Mucosa of gallbladder (tissue), 1 donor: ENCODE results near the gene TP53I11. TPM values are rescaled to one million over a fixed set of nuclear protein-coding genes. Genes with fewer than 3 reads are reported as not detected.

Source experiments
- DNase-seq: peaks from one replicate; pipeline ENCODE4 v3.0.0-alpha.2; 2020; ENCODE audit warnings: low spot score
- total RNA-seq: library from RNA; stranded (reverse); gene quantifications from one replicate; pipeline ENCODE4 v1.2.1, GENCODE V29; 2021
- donor health status: DM: no; HTN: no; CAD: no.

The TP53I11 gene
- total RNA-seq, 1 donor from 2014 or later, result 133 TPM

- peak; percentile 91 for DNase-seq
Measured at GRCh38 chr11:44978961-44979331, 28.3 kb upstream of the TP53I11 start.

- no peak for DNase-seq
Measured at GRCh38 chr11:44978274-44978960, 27.7 kb upstream of the TP53I11 start.

- DNase-seq, result peak; percentile 48
Measured at GRCh38 chr11:44977493-44977984, 26.9 kb upstream of the TP53I11 start.

GRCh38 chr11:44976576-44976975, 25.9 kb upstream of the TP53I11 start:
- peak; percentile 38 for DNase-seq

- DNase-seq, result no peak
Measured at GRCh38 chr11:44974402-44975000, 23.8 kb upstream of the TP53I11 start.

- no peak for DNase-seq
Measured at GRCh38 chr11:44973632-44974401, 23.1 kb upstream of the TP53I11 start.

GRCh38 chr11:44972746-44973435, 22.2 kb upstream of the TP53I11 start:
- DNase-seq, result no peak

GRCh38 chr11:44971185-44971584, 20.5 kb upstream of the TP53I11 start:
- no peak for DNase-seq

GRCh38 chr11:44970293-44970692, 19.6 kb upstream of the TP53I11 start:
- no peak for DNase-seq

- DNase-seq, result no peak
Measured at GRCh38 chr11:44969651-44970252, 19.1 kb upstream of the TP53I11 start.

- DNase-seq, result no peak
Measured at GRCh38 chr11:44968510-44968909, 17.8 kb upstream of the TP53I11 start.

GRCh38 chr11:44967930-44968496, 17.3 kb upstream of the TP53I11 start:
- no peak for DNase-seq

- no peak for DNase-seq
Measured at GRCh38 chr11:44966694-44967093, 16.0 kb upstream of the TP53I11 start.

GRCh38 chr11:44964526-44965209, 14.0 kb upstream of the TP53I11 start:
- DNase-seq, result no peak

GRCh38 chr11:44963948-44964347, 13.3 kb upstream of the TP53I11 start:
- DNase-seq, result no peak

GRCh38 chr11:44963136-44963535, 12.5 kb upstream of the TP53I11 start:
- DNase-seq, result no peak

- no peak for DNase-seq
Measured at GRCh38 chr11:44962464-44962863, 11.8 kb upstream of the TP53I11 start.

GRCh38 chr11:44960200-44960845, 9.6 kb upstream of the TP53I11 start:
- no peak for DNase-seq

GRCh38 chr11:44959064-44959463, 8.4 kb upstream of the TP53I11 start:
- DNase-seq, result no peak
